Heart right ventricle (tissue), 16 donors: Measurements from ENCODE around the gene KRTAP10-3. TPM values are rescaled to one million over a fixed set of nuclear protein-coding genes. Genes with fewer than 3 reads are reported as not detected.

Experiments used
- ATAC-seq, 8 donors: fragments of 200-7000 bp; cut with Tn5 transposase; one replicate each; pipeline ENCODE4 v1.9.1; 2020; ENCODE audit warnings: mild to moderate bottlenecking in 8 of 8, moderate library complexity in 8 of 8, moderate number of reproducible peaks in 1 of 8
- DNase-seq, 2 donors: peaks; one replicate each; pipeline ENCODE4 v3.0.0-alpha.2; 2020
- H3K27ac ChIP-seq, 10 donors: fragments of 200-600 bp; sonication (generic) in 2 of 10; one replicate each; pipeline versions ENCODE4 v1.5.0 to v1.8.0; 2020 to 2022; ENCODE audit warnings: mild to moderate bottlenecking in 3 of 10
- H3K27me3 ChIP-seq, 7 donors: fragments of 200-600 bp; one replicate each; pipeline ENCODE4 v1.8.0; 2021 to 2022; ENCODE audit warnings: mild to moderate bottlenecking in 2 of 7
- H3K36me3 ChIP-seq, 9 donors: fragments of 200-600 bp; sonication (generic) in 1 of 9; one replicate each; pipeline versions ENCODE4 v1.5.0 to v1.8.0; 2020 to 2022; ENCODE audit warnings: mild to moderate bottlenecking in 2 of 9
- H3K4me1 ChIP-seq, 9 donors: fragments of 200-600 bp; sonication (generic) in 1 of 9; one replicate each; pipeline versions ENCODE4 v1.5.0 to v1.8.0; 2020 to 2022; ENCODE audit warnings: mild to moderate bottlenecking in 4 of 9
- H3K4me3 ChIP-seq, 10 donors: fragments of 200-600 bp; sonication (generic) in 2 of 10; one replicate each; pipeline versions ENCODE4 v1.5.0 to v1.8.0; 2020 to 2022; ENCODE audit warnings: mild to moderate bottlenecking in 7 of 10, moderate library complexity in 2 of 10
- H3K9me3 ChIP-seq, 11 donors: fragments of 200-600 bp in 10 of 11; sonication (generic) in 2 of 11; one replicate each; pipeline versions ENCODE4 v1.5.0 to v1.8.0; 2013 to 2022; ENCODE audit warnings: mild to moderate bottlenecking in 2 of 11, control low read depth in 1 of 11, moderate library complexity in 1 of 11
- WGBS, 2 donors: extraction: QIAGEN DNeasy Blood & Tissue Kit; methylation state at CpG; one replicate each; pipeline ENCODE4 v1.1.7; 2013; ENCODE audit warnings: inconsistent platforms in 1 of 2; 5-methylcytosine and 5-hydroxymethylcytosine counted together
- intact Hi-C, 10 donors: fragments of 100-400 bp; cut with DNase I; formaldehyde crosslinking; loops; one replicate each; pipeline versions ENCODE4 v1.11.1 to v1.14.2; 2022
- polyA plus RNA-seq, 2 donors: library from polyadenylated mRNA; stranded (reverse); fragments of 200-250 nt; gene quantifications; one replicate each; pipeline ENCODE4 v1.2.3, GENCODE V29; 2013
- total RNA-seq, 10 donors: library from RNA; stranded (reverse); fragmentation: NEBNext Ultra II Directional in 3 of 10; extraction: Animal tissue kit (Norgen Biotek cat#: 25700) in 3 of 10; gene quantifications; one replicate each; pipeline versions ENCODE4 v1.2.1 to v1.2.4, GENCODE V29; 2021 to 2023
- TF ChIP-seq, protein P1 (sequence below), 9 donors: fragments of 200-600 bp; sonication (generic) in 2 of 9; IDR thresholded peaks; one replicate each; pipeline versions ENCODE4 v1.5.0 to v1.8.0; 2021 to 2022; ENCODE audit warnings: antibody characterized with exemption in 9 of 9, mild to moderate bottlenecking in 5 of 9, moderate library complexity in 1 of 9
- donor health status: Arrhythmogenic right ventricular cardiomyopathy.
- donor health status: ischemic (EF 13 %, LVEDD 7.1; RV severe dilation, severe dysfunction).
- donor health status: healthy with polysubstance abuse.
- donor health status: DM: no; HTN: yes; CAD: no.
- donor health status: DM: no; HTN: no; CAD: no.
- donor health status: ischemic (EF 25% LVEDD 6.9; RV normal size, moderate dysfunction).
- donor health status: ischemic (EF 25% LVEDD 5.7; RV mildly dilated, moderate dysfunction).
- donor health status: healthy.
- donor health status: DM: yes; HTN: yes; CAD: no.
- donor health status: Ischemic cardiomyopathy.
- donor health status: ischemic (EF 35%, LVEDD 5.7; RV mildly dilated, moderate dysfunction).
- donor health status: nonischemic (EF 11% LVEDD 7.7; RV severe dilation, severe dysfunction).
- donor health status: DM: yes; HTN: yes; CAD: no.
- donor health status: PGD.
- donor health status: ischemic (EF 29% LVEDD 5.4; RV normal size, mild dysfunction).
- donor health status: nonischemic (EF 23%, LVEDD 6.1; RV moderate dilation, normal function).

Gene KRTAP10-3
- total and polyA plus RNA-seq, 12 donors, result not detected

DNA sequence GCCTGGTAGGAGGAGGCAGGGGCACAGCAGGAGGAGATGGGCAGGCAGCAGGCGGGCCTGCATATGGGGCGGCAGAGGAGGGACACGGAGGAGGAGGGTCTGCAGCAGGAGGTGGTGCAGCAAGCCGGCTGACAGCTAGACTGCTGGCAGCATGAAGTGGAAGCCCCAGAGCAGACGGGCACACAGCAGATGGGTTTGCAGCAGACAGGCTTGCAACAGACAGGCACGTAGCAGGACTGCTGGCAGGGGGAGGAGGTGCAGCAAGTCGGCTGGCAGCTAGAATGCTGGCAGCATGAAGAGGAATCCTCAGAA lies 21.2 kb upstream of the KRTAP10-3 start:
- WGBS, 2 donors, result 63 to 70% methylated on average over 6 to 7 of the region's 7 CpGs
- TF ChIP-seq, protein P1, sequence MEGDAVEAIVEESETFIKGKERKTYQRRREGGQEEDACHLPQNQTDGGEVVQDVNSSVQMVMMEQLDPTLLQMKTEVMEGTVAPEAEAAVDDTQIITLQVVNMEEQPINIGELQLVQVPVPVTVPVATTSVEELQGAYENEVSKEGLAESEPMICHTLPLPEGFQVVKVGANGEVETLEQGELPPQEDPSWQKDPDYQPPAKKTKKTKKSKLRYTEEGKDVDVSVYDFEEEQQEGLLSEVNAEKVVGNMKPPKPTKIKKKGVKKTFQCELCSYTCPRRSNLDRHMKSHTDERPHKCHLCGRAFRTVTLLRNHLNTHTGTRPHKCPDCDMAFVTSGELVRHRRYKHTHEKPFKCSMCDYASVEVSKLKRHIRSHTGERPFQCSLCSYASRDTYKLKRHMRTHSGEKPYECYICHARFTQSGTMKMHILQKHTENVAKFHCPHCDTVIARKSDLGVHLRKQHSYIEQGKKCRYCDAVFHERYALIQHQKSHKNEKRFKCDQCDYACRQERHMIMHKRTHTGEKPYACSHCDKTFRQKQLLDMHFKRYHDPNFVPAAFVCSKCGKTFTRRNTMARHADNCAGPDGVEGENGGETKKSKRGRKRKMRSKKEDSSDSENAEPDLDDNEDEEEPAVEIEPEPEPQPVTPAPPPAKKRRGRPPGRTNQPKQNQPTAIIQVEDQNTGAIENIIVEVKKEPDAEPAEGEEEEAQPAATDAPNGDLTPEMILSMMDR (IDR thresholded peaks at IDR 0.05), result no peak
- Histone ChIP-seq H3K27me3 (peaks cover 0 to 43% (median 6%) of the 10 kb centered on the region in 7 donors), H3K9me3 (peaks cover 0 to 40% (median 18%) of the 10 kb centered on the region in 11 donors), H3K27ac (no peak overlapping the region), H3K36me3 (no peaks in the 10 kb centered on the region), H3K4me1 (no peaks in the 10 kb centered on the region), H3K4me3 (no peak overlapping the region)
- intact Hi-C loops, result no loop called here
- DNase-seq (no peak), ATAC-seq (no peak)

DNA sequence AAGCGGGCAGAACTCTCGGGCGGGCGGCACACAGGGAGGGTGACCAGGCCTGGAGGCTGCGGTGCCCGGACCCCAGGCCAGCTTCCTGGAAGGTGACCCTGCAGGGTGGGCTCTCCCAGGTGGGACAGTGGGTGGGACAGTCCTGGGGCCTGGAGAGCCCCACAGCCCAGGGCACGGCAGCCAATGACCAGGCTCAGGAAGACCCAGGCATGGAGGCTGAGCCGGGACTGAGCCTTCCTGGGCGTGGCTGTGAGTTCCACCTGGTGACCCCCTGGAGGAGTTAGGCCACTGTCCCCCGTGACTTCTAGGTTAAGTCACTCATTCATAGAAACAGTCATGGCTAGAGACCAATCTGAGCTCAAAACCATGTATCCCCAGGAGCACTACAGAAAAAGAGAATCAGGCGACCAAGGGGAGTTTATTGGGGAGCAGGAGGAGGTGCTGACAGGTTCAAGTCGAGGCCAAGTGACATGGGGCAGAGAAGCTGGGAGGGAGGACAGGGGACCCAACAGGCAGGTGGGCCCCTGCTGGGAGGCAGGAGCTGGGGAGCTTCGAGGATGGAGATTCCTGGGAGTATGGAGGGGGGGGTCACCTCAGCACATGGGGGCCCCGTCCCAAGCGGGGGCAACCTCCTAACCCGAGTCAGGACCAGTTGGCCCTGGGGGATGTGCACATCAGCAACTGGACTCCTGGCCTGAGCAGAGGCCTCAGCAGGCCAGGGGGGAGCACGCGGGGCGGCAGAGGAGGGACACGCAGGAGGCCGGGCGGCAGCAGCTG lies 20.6 kb upstream of the KRTAP10-3 start:
- no peak overlapping the region for H3K27ac ChIP-seq
- 70 to 74% methylated on average over 22 of the region's 22 CpGs for WGBS, 2 donors
- no peak overlapping the region for H3K4me3 ChIP-seq
- H3K9me3 ChIP-seq, result peaks cover 0 to 40% (median 18%) of the 10 kb centered on the region in 11 donors
- peaks cover 0 to 43% (median 1%) of the 10 kb centered on the region in 7 donors for H3K27me3 ChIP-seq
- no peaks in the 10 kb centered on the region for H3K4me1 ChIP-seq
- no peaks in the 10 kb centered on the region for H3K36me3 ChIP-seq
- TF ChIP-seq, protein P1 (IDR thresholded peaks at IDR 0.05), result no peak
- DNase-seq, result no peak
- intact Hi-C loops, result no loop called here
- ATAC-seq, result no peak

DNA sequence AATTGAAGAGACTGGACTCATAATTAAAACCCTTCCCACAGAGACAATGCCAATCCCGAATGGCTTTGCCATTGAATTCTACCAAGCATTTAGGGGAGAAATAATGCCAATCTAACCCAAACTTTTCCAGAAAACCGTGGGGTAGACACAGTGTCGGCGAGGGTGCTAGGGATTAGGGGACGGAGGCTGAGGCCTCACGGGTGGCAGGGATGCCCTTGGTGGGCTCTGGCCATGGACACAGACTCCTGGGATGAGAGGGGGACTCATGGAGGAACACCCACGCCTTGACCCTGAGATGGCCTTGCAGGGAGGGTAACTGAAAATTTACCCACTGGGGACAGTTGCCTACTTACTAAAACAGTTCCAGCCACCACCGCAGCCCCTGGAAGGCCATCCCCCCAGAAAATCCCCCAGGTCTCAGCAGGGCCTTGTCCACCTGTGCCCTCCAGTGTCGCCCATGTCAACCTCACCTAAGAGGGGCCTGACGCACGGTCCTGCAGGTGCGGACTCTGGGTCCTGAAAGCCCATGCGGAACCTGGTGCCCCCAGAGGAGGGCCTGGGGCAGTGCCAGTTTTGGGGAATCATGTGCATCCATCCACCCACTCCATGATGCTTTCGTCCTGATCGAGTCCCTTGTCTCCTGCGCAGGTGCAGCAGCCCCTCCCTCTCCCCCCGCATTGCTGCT lies 19.9 kb upstream of the KRTAP10-3 start:
- H3K9me3 ChIP-seq, result peaks cover 0 to 40% (median 18%) of the 10 kb centered on the region in 11 donors
- intact Hi-C loops, result no loop called here
- TF ChIP-seq, protein P1 (IDR thresholded peaks at IDR 0.05), result no peak
- H3K36me3 ChIP-seq, result no peaks in the 10 kb centered on the region
- peaks cover 0 to 40% (median 0%) of the 10 kb centered on the region in 7 donors for H3K27me3 ChIP-seq
- no peaks in the 10 kb centered on the region for H3K4me1 ChIP-seq
- H3K4me3 ChIP-seq, result no peak overlapping the region
- DNase-seq, result no peak
- no peak overlapping the region for H3K27ac ChIP-seq
- WGBS, 2 donors, result 93 to 96% methylated on average over 17 of the region's 17 CpGs
- no peak for ATAC-seq

DNA sequence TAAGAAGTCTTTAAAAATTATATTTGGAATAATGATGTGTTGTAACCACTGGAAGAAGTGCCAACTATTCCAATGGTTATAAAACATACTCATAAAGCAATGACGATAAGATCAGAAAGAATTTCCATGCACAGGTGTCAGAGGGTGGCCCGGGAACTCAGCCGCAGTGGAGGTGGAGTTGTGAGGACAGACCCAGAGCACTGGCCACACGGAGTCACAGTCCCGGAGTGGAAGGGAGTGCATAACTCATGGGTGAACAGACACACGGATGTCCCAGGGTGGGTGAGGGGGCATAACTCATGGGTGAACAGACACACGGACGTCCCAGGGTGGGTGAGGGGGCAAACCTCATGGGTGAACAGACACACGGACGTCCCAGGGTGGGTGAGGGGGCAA lies 17.4 kb upstream of the KRTAP10-3 start:
- WGBS, 2 donors, result 87 to 88% methylated on average over 10 of the region's 10 CpGs
- intact Hi-C loops, result no loop called here
- no peak for ATAC-seq
- Histone ChIP-seq H3K4me3 (no peak overlapping the region), H3K36me3 (no peaks in the 10 kb centered on the region), H3K27me3 (peaks cover 0 to 34% (median 0%) of the 10 kb centered on the region in 7 donors), H3K4me1 (no peaks in the 10 kb centered on the region), H3K9me3 (peaks cover 0 to 34% (median 17%) of the 10 kb centered on the region in 11 donors), H3K27ac (no peak overlapping the region)
- TF ChIP-seq, protein P1 (IDR thresholded peaks at IDR 0.05), result no peak
- no peak for DNase-seq
